ENCODE data around the gene IRAK1. TPM values are rescaled to one million over a fixed set of nuclear protein-coding genes. Genes with fewer than 3 reads are reported as not detected.

The IRAK1 gene
- polyA plus RNA-seq, 4 donors = 57.2 to 135 (median 117) TPM

DNA sequence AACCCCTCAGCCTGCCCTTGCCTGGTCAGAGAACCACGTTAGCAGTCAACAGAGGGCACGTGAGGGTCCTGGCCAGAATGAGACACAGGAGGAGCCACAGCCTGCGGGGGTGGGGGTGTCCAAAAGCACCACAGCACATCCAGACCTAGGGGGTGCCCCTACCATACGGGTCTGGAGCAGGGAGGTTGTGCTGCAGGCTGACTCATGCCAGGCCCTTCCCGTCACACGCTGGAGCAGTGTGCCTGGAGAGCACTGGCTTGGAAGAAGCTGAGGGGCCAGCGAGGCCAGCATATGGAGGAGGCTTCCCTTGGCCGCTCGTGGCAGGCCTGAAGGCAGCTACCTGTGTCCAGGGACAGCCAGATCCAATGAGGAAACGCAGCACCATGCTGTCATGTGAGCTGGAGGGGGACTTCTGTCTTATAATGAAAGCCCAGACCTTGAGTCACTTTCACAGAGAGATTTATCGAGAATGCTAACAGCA, 1.5 kb upstream of the IRAK1 start:
- no peak for FAIRE-seq
- H3K27ac ChIP-seq (ENCODE audit: low read depth in 1 of 3, low read length in 2 of 3) = peak overlapping the region in 1 of 3 donors; percentile 87

GRCh38 chrX:154020536-154021115, 924 bp upstream of the IRAK1 start:
- WGBS, 3 donors = 45 to 57% (median 51%) methylated on average over 7 to 9 of the region's 9 CpGs
- Histone ChIP-seq H3K4me3 (ENCODE audit: low read depth in 1 of 3, low read length in 3 of 3) (peak overlapping the region; percentile 5 to 66 (median 53)), H3K27ac (ENCODE audit: low read depth in 1 of 3, low read length in 2 of 3) (peak overlapping the region; percentile 80 to 87 (median 87)), H3K4me1 (ENCODE audit: control insufficient read depth in 3 of 3, insufficient read depth in 2 of 3, low read depth in 1 of 3, low read length in 2 of 3) (peaks cover 0 to 7% (median 0%) of the 10 kb centered on the region in 3 donors), H3K27me3 (ENCODE audit: control insufficient read depth in 3 of 3, insufficient read depth in 3 of 3, low read length in 3 of 3) (no peaks in the 10 kb centered on the region), H3K9me3 (ENCODE audit: control insufficient read depth in 2 of 2, insufficient read depth in 1 of 2, low read depth in 1 of 2, low read length in 1 of 2) (no peaks in the 10 kb centered on the region), H3K36me3 (ENCODE audit: control insufficient read depth in 3 of 3, insufficient read depth in 2 of 3, low read depth in 1 of 3, low read length in 3 of 3) (peaks cover 0 to 45% (median 3%) of the 10 kb centered on the region in 3 donors)
- FAIRE-seq (no peak), DNase-seq (no peak)

More for the DNA sequence above, 1.5 kb upstream of the IRAK1 start:
- DNase-seq = no peak
- Histone ChIP-seq H3K9me3 (ENCODE audit: control insufficient read depth in 2 of 2, insufficient read depth in 1 of 2, low read depth in 1 of 2, low read length in 1 of 2) (no peaks in the 10 kb centered on the region), H3K36me3 (ENCODE audit: control insufficient read depth in 3 of 3, insufficient read depth in 2 of 3, low read depth in 1 of 3, low read length in 3 of 3) (peaks cover 0 to 43% (median 0%) of the 10 kb centered on the region in 3 donors), H3K27me3 (ENCODE audit: control insufficient read depth in 3 of 3, insufficient read depth in 3 of 3, low read length in 3 of 3) (no peaks in the 10 kb centered on the region), H3K4me3 (ENCODE audit: low read depth in 1 of 3, low read length in 3 of 3) (no peak overlapping the region), H3K4me1 (ENCODE audit: control insufficient read depth in 3 of 3, insufficient read depth in 2 of 3, low read depth in 1 of 3, low read length in 2 of 3) (peaks cover 0 to 7% (median 0%) of the 10 kb centered on the region in 3 donors)
- 70 to 93% (median 75%) methylated on average over 10 to 11 of the region's 11 CpGs for WGBS, 3 donors

DNA sequence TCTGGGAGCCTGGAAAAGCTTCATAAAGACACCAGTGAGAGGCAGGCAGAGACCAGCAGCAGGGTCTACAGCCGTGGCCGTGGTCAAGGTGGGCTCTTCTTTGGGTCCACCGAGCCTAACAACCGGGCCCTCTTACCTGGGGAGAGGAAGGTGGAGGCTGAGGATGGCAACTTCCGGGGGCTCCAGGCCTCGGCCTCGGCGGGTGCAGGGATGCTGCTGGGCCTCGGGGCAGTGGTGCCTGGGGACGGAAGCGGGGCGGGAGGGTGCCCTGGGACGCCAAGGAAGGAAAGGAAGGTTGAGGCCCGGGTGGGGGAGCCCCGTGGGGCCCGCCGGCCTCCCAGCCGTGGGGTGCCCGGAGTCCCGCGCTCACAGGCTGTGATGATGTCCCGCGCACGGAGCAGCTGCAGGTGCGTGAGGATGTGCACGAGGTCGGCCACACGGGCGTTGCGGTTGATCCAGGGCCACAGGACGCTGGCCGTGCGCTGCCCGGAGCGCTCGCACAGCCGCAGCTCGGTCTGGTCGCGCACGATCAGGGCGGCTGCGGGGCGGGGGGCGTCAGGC, 561 bp downstream of the IRAK1 start:
- peak in 1 of 2 donors; percentile 44 for DNase-seq
- Histone ChIP-seq H3K27ac (ENCODE audit: low read depth in 1 of 3, low read length in 2 of 3) (peak overlapping the region; percentile 45 to 79 (median 76)), H3K4me3 (ENCODE audit: low read depth in 1 of 3, low read length in 3 of 3) (peak overlapping the region; percentile 52 to 72 (median 66)), H3K27me3 (ENCODE audit: control insufficient read depth in 3 of 3, insufficient read depth in 3 of 3, low read length in 3 of 3) (no peaks in the 10 kb centered on the region), H3K9me3 (ENCODE audit: control insufficient read depth in 2 of 2, insufficient read depth in 1 of 2, low read depth in 1 of 2, low read length in 1 of 2) (no peaks in the 10 kb centered on the region), H3K4me1 (ENCODE audit: control insufficient read depth in 3 of 3, insufficient read depth in 2 of 3, low read depth in 1 of 3, low read length in 2 of 3) (peaks cover 0 to 7% (median 0%) of the 10 kb centered on the region in 3 donors), H3K36me3 (ENCODE audit: control insufficient read depth in 3 of 3, insufficient read depth in 2 of 3, low read depth in 1 of 3, low read length in 3 of 3) (peaks cover 0 to 51% (median 4%) of the 10 kb centered on the region in 3 donors)
- no peak for FAIRE-seq
- WGBS, 3 donors = 1 to 39% (median 7%) methylated on average over 11 to 45 of the region's 45 CpGs

- DNase-seq = peak in 1 of 2 donors; percentile 22
- Histone ChIP-seq H3K4me3 (ENCODE audit: low read depth in 1 of 3, low read length in 3 of 3) (peak overlapping the region; percentile 52 to 72 (median 66)), H3K27me3 (ENCODE audit: control insufficient read depth in 3 of 3, insufficient read depth in 3 of 3, low read length in 3 of 3) (no peaks in the 10 kb centered on the region), H3K36me3 (ENCODE audit: control insufficient read depth in 3 of 3, insufficient read depth in 2 of 3, low read depth in 1 of 3, low read length in 3 of 3) (peaks cover 0 to 54% (median 4%) of the 10 kb centered on the region in 3 donors), H3K27ac (ENCODE audit: low read depth in 1 of 3, low read length in 2 of 3) (peak overlapping the region; percentile 45 to 79 (median 76)), H3K4me1 (ENCODE audit: control insufficient read depth in 3 of 3, insufficient read depth in 2 of 3, low read depth in 1 of 3, low read length in 2 of 3) (peaks cover 0 to 11% (median 0%) of the 10 kb centered on the region in 3 donors), H3K9me3 (ENCODE audit: control insufficient read depth in 2 of 2, insufficient read depth in 1 of 2, low read depth in 1 of 2, low read length in 1 of 2) (no peaks in the 10 kb centered on the region)
- WGBS, 3 donors = 14 to 56% (median 51%) methylated on average over 13 to 15 of the region's 15 CpGs
- no peak for FAIRE-seq
Measured at GRCh38 chrX:154018518-154019060, 1.1 kb downstream of the IRAK1 start.

DNA sequence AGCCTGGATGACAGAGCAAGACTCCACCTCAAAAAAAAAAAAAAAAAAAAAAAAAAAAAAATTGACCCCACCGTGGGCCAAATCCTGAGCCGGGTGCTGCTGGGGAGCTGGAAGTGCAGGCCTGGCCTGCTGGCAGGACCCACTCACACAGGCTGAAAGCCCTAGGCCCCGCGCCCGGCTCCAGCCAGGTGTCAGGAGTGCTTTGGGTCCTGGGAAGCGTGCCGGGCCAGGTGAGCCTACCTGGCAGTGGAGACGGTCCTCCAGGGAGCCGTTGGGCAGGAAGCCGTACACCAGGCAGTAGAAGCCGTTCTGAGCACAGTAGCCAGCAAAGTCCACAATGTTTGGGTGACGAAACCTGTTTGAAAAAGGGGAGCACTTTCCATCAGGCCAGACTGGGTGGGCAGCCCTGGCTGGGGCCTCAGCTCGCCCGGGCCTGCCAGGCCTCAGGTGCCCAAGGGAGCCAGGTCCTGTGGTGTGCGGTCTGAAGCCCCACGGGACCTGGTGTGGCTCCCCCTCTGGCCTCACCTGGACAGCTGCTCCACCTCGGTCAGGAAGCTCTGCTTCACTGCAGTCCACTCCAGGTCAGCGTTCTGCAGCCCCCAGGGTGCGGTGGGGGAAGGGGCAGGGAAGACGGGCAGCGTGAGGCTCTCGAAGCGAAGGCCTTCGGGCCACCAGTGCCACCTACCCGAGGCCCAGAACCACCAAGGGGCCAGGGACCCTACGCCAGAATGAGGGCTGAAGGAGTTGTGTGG, 1.8 kb downstream of the IRAK1 start:
- H3K27me3 ChIP-seq (ENCODE audit: control insufficient read depth in 3 of 3, insufficient read depth in 3 of 3, low read length in 3 of 3) = no peaks in the 10 kb centered on the region
- DNase-seq (no peak), FAIRE-seq (no peak)
- 53 to 74% (median 72%) methylated on average over 20 to 26 of the region's 26 CpGs for WGBS, 3 donors
- peak overlapping the region; percentile 13 to 66 (median 52) for H3K4me3 ChIP-seq (ENCODE audit: low read depth in 1 of 3, low read length in 3 of 3)
- H3K27ac ChIP-seq (ENCODE audit: low read depth in 1 of 3, low read length in 2 of 3) = peak overlapping the region in 1 of 3 donors; percentile 79
- no peaks in the 10 kb centered on the region for H3K9me3 ChIP-seq (ENCODE audit: control insufficient read depth in 2 of 2, insufficient read depth in 1 of 2, low read depth in 1 of 2, low read length in 1 of 2)
- H3K4me1 ChIP-seq (ENCODE audit: control insufficient read depth in 3 of 3, insufficient read depth in 2 of 3, low read depth in 1 of 3, low read length in 2 of 3) = peaks cover 0 to 17% (median 0%) of the 10 kb centered on the region in 3 donors
- peaks cover 0 to 58% (median 4%) of the 10 kb centered on the region in 3 donors for H3K36me3 ChIP-seq (ENCODE audit: control insufficient read depth in 3 of 3, insufficient read depth in 2 of 3, low read depth in 1 of 3, low read length in 3 of 3)

DNA sequence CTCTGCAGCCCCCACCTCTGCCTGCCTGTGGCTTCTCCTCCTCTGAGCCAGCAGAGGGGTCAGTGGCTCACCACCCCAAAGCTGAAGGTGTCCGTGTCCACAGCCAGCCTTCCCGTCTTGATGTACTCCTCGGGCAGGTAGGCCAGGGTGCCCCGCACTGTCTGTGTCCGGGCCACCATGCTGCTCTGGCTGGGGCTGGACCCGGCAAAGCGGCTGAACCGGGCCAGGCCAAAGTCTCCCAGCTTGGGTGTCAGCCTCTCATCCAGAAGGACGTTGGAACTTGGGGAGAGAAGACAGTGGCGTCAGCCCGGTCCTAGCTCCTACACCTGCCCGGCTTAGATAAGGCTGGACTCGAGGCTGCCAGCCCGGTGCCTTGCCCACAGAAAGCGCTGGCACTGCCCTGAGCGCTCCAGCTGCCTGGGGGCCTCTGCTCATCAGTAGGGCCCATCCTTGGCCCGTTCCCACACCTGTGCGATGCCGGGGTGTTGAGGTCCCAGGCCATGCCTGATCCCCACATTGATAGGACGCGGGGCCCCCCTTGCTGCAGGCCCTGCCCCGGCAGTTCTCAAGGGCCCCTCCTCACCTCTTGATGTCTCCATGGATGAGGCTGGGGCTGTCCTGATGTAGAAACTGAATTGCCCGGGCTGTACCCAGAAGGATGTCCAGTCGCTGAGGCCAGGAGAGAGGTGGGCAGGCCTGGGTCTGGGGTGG, 3.2 kb downstream of the IRAK1 start:
- H3K27ac ChIP-seq (ENCODE audit: low read depth in 1 of 3, low read length in 2 of 3) = no peak overlapping the region
- peaks cover 0 to 30% (median 0%) of the 10 kb centered on the region in 3 donors for H3K4me1 ChIP-seq (ENCODE audit: control insufficient read depth in 3 of 3, insufficient read depth in 2 of 3, low read depth in 1 of 3, low read length in 2 of 3)
- FAIRE-seq (no peak), DNase-seq (peak in 1 of 2 donors; percentile 65)
- no peak overlapping the region for H3K4me3 ChIP-seq (ENCODE audit: low read depth in 1 of 3, low read length in 3 of 3)
- H3K27me3 ChIP-seq (ENCODE audit: control insufficient read depth in 3 of 3, insufficient read depth in 3 of 3, low read length in 3 of 3) = no peaks in the 10 kb centered on the region
- no peaks in the 10 kb centered on the region for H3K9me3 ChIP-seq (ENCODE audit: control insufficient read depth in 2 of 2, insufficient read depth in 1 of 2, low read depth in 1 of 2, low read length in 1 of 2)
- H3K36me3 ChIP-seq (ENCODE audit: control insufficient read depth in 3 of 3, insufficient read depth in 2 of 3, low read depth in 1 of 3, low read length in 3 of 3) = peaks cover 0 to 71% (median 4%) of the 10 kb centered on the region in 3 donors
- 47 to 72% (median 68%) methylated on average over 15 to 24 of the region's 24 CpGs for WGBS, 3 donors

DNA sequence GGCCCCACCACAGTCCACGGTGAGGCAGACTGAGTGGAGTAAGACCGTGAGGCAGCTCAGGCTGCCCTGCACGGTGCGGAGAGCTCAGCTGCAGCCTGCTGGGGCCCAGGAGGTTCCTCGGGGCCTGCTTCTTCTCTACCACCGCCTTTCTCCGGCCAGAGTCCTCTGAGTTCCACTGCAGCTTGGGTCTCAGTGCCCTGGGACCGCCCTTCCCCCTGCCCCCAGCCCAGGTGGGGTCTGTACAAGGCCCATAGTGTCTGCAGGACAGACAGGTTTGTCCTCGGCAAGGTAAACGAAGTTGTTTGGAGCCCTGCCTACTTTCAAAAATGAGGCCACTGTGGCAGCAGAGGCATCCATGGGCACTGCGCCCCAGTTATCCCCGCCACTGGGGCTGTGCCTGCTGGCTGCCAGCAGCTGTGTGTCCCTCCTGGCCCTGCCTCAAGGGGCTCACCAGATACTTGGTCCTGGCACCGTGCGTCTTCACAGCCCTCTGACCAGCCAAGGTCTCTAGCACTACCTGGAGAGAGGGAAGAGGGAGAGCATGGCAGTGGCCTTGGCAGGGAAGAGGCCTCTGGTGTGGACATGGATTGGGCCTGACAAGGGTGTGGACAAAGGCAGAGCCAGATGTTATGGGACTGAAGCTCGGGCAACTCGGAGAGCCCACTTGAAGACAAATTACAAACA, 4.0 kb downstream of the IRAK1 start:
- H3K4me3 ChIP-seq (ENCODE audit: low read depth in 1 of 3, low read length in 3 of 3) = no peak overlapping the region
- DNase-seq (no peak), FAIRE-seq (no peak)
- no peak overlapping the region for H3K27ac ChIP-seq (ENCODE audit: low read depth in 1 of 3, low read length in 2 of 3)
- H3K4me1 ChIP-seq (ENCODE audit: control insufficient read depth in 3 of 3, insufficient read depth in 2 of 3, low read depth in 1 of 3, low read length in 2 of 3) = peaks cover 0 to 36% (median 0%) of the 10 kb centered on the region in 3 donors
- H3K27me3 ChIP-seq (ENCODE audit: control insufficient read depth in 3 of 3, insufficient read depth in 3 of 3, low read length in 3 of 3) = no peaks in the 10 kb centered on the region
- peaks cover 0 to 78% (median 4%) of the 10 kb centered on the region in 3 donors for H3K36me3 ChIP-seq (ENCODE audit: control insufficient read depth in 3 of 3, insufficient read depth in 2 of 3, low read depth in 1 of 3, low read length in 3 of 3)
- WGBS, 3 donors = 74 to 83% (median 78%) methylated on average over 11 to 16 of the region's 16 CpGs
- H3K9me3 ChIP-seq (ENCODE audit: control insufficient read depth in 2 of 2, insufficient read depth in 1 of 2, low read depth in 1 of 2, low read length in 1 of 2) = no peaks in the 10 kb centered on the region
